ENCODE measurements around the gene AADAC. TPM values are rescaled to one million over a fixed set of nuclear protein-coding genes. Genes with fewer than 3 reads are reported as not detected.
"Not testable (repeated sequence)": the region's sequence is repeated elsewhere in the genome, so short reads cannot be mapped to it uniquely, and the experiment has no call there.

Gene AADAC
- total and polyA plus RNA-seq, 9 donors = 0.21 to 40.6 (median 0.38) TPM; not detected in 5

GRCh38 chr3:151800431-151800830, 13.5 kb upstream of the AADAC start:
- H3K27ac ChIP-seq = no peak overlapping the region
- 68 to 95% (median 93%) methylated on average over 2 of the region's 2 CpGs for WGBS, 3 donors
- no peaks in the 10 kb centered on the region for H3K9me3 ChIP-seq
- no peak for DNase-seq
- H3K4me3 ChIP-seq = no peak overlapping the region
- TF ChIP-seq POLR2A (IDR thresholded peaks at IDR 0.05) (no peak), EP300 (IDR thresholded peaks at IDR 0.05) (no peak)
- TF ChIP-seq, protein P1, sequence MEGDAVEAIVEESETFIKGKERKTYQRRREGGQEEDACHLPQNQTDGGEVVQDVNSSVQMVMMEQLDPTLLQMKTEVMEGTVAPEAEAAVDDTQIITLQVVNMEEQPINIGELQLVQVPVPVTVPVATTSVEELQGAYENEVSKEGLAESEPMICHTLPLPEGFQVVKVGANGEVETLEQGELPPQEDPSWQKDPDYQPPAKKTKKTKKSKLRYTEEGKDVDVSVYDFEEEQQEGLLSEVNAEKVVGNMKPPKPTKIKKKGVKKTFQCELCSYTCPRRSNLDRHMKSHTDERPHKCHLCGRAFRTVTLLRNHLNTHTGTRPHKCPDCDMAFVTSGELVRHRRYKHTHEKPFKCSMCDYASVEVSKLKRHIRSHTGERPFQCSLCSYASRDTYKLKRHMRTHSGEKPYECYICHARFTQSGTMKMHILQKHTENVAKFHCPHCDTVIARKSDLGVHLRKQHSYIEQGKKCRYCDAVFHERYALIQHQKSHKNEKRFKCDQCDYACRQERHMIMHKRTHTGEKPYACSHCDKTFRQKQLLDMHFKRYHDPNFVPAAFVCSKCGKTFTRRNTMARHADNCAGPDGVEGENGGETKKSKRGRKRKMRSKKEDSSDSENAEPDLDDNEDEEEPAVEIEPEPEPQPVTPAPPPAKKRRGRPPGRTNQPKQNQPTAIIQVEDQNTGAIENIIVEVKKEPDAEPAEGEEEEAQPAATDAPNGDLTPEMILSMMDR (IDR thresholded peaks at IDR 0.05) = no peak
- no peaks in the 10 kb centered on the region for H3K27me3 ChIP-seq
- intact Hi-C loops (cut with DNase I) = no loop called here
- no peaks in the 10 kb centered on the region for H3K36me3 ChIP-seq
- H3K4me1 ChIP-seq (ENCODE audit: insufficient read depth) = no peaks in the 10 kb centered on the region

GRCh38 chr3:151804267-151804666, 9.6 kb upstream of the AADAC start:
- WGBS, 3 donors = 34 to 54% (median 43%) methylated on average over 1 of the region's 1 CpG
- Histone ChIP-seq H3K4me3 (no peak overlapping the region), H3K27me3 (no peaks in the 10 kb centered on the region), H3K36me3 (no peaks in the 10 kb centered on the region), H3K4me1 (ENCODE audit: insufficient read depth) (no peaks in the 10 kb centered on the region), H3K9me3 (no peaks in the 10 kb centered on the region), H3K27ac (no peak overlapping the region)
- TF ChIP-seq EP300 (IDR thresholded peaks at IDR 0.05) (no peak), POLR2A (IDR thresholded peaks at IDR 0.05) (no peak)
- TF ChIP-seq, protein P1 (IDR thresholded peaks at IDR 0.05) = no peak
- no peak for DNase-seq
- intact Hi-C loops (cut with DNase I) = no loop called here

DNA sequence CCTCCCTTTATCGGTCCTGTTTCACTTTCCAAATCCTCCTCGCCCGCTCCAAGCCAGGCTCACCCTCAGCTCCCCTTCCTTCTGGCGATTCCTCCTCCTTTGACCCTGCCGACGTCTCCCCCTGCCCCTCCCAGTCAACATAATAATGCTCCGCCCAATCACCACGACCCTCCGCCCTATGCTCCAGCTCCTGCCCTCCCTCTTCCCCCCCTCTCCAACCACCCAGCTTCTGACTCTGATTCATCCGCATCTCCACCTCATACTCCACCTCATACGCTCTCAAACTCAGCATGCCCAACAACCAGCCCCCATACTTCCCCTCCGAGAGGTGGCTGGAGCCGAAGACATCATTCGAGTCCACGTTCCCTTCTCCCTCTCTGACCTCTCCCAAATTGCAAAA, 7.1 kb upstream of the AADAC start:
- Histone ChIP-seq H3K4me3 (no peak overlapping the region), H3K27me3 (no peaks in the 10 kb centered on the region), H3K4me1 (ENCODE audit: insufficient read depth) (no peaks in the 10 kb centered on the region), H3K36me3 (no peaks in the 10 kb centered on the region), H3K27ac (no peak overlapping the region), H3K9me3 (no peaks in the 10 kb centered on the region)
- no peak for DNase-seq
- intact Hi-C loops (cut with DNase I) = no loop called here
- 90 to 94% (median 92%) methylated on average over 15 of the region's 15 CpGs for WGBS, 3 donors
- TF ChIP-seq POLR2A (IDR thresholded peaks at IDR 0.05) = no peak
- TF ChIP-seq EP300 (IDR thresholded peaks at IDR 0.05) = no peak
- TF ChIP-seq, protein P1 (IDR thresholded peaks at IDR 0.05) = no peak

- H3K27me3 ChIP-seq; H3K4me3 ChIP-seq; DNase-seq; H3K27ac ChIP-seq; H3K9me3 ChIP-seq; H3K36me3 ChIP-seq; intact Hi-C loops (cut with DNase I); H3K4me1 ChIP-seq (ENCODE audit: insufficient read depth): not testable (repeated sequence)
- 89 to 94% (median 93%) methylated on average over 3 of the region's 3 CpGs for WGBS, 3 donors
Observed at GRCh38 chr3:151808926-151809325, 5.0 kb upstream of the AADAC start.

DNA sequence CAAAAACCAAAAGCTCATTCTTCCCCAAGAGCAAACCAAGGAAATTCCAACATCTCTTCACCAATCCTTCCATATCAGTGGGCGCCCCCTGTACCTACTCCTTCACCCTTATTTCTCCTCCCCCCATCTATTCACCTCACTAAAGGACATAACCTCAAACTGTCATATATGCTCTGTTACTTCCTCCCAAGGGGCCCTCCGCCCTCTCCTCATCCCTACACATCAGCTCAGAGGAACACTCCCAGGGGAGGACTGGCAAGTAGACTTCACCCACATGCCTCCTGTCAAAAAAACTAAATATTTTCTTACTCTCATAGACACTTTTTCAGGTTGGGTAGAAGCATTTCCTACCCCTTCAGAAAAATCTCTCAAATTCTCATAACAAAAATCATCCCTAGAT, 2.4 kb upstream of the AADAC start:
- no peak for DNase-seq
- no peak overlapping the region for H3K27ac ChIP-seq
- no peak overlapping the region for H3K4me3 ChIP-seq
- WGBS, 3 donors = 97 to 100% (median 100%) methylated on average over 2 of the region's 2 CpGs
- no peaks in the 10 kb centered on the region for H3K4me1 ChIP-seq (ENCODE audit: insufficient read depth)
- intact Hi-C loops (cut with DNase I) = no loop called here
- H3K36me3 ChIP-seq = no peaks in the 10 kb centered on the region
- TF ChIP-seq, protein P1 (IDR thresholded peaks at IDR 0.05) = no peak
- no peak for TF ChIP-seq EP300 (IDR thresholded peaks at IDR 0.05)
- TF ChIP-seq POLR2A (IDR thresholded peaks at IDR 0.05) = no peak
- H3K27me3 ChIP-seq = no peaks in the 10 kb centered on the region
- H3K9me3 ChIP-seq = no peaks in the 10 kb centered on the region
